HCT116 (cell line): ENCODE data around the gene CISTR. TPM values are rescaled to one million over a fixed set of nuclear protein-coding genes. Genes with fewer than 3 reads are reported as not detected.

Source experiments
- ATAC-seq: fragments of 200-7000 bp; cut with Tn5 transposase; 2 replicates; pipeline ENCODE4 v1.9.1; 2020; ENCODE audit warnings: mild to moderate bottlenecking, moderate library complexity
- BruUV-seq: library from RNA; stranded (reverse); fragments of 400-500 nt; replicated peaks from 2 replicates; lab custom pipeline; 2021; lab: Mats Ljungman, UMichigan
- CTCF ChIA-PET: fragments of 300-600 bp; sonication (Branson Sonifier 250); formaldehyde crosslinking; loops from one replicate; lab custom pipeline; 2021; ENCODE audit warnings: antibody characterized with exemption; lab: Charles Lee
- POLR2A ChIA-PET: fragments of 300-600, 350-600 bp; sonication (Branson Sonifier 250); formaldehyde crosslinking; loops from one replicate; lab custom pipeline; 2021; ENCODE audit warnings: antibody characterized with exemption; lab: Charles Lee
- RAD21 ChIA-PET, 2 experiments: fragments of 300-600 bp; sonication (Branson Sonifier 250); formaldehyde crosslinking; loops; one replicate each; lab custom pipeline; 2023; ENCODE audit warnings: low total read pairs in 2 of 2; ENCODE audit not compliant: uncharacterized antibody in 2 of 2, unreplicated experiment in 2 of 2, low non-redundant PET in 1 of 2; lab: Charles Lee
- DNase-seq: peaks from one replicate; pipeline ENCODE4 v3.0.0-alpha.2; 2010; ENCODE audit warnings: low read depth, low spot score
- H2AFZ ChIP-seq: fragments of 200-600 bp; shearing (Covaris generic), sonication (generic); 2 replicates; pipeline ENCODE4 v1.6.1; 2017; ENCODE audit warnings: low read depth, mixed run types, mixed read lengths, antibody characterized with exemption, low read length; ENCODE audit not compliant: poor library complexity, severe bottlenecking
- H3K27ac ChIP-seq: 2 replicates; pipeline ENCODE4 v1.5.1; 2012; ENCODE audit warnings: low read depth, low read length
- H3K27me3 ChIP-seq: fragments of 200-600 bp; sonication (generic); 2 replicates; pipeline ENCODE4 v1.6.1; 2016; ENCODE audit warnings: mixed run types, low read length, mixed read lengths; ENCODE audit not compliant: insufficient read depth
- H3K36me3 ChIP-seq, 2 experiments: fragments of 200-500 bp in 1 of 2; fragments of 200-600 bp in 1 of 2; sonication (Bioruptor generic) in 1 of 2; sonication (generic) in 1 of 2; 2 replicates each; pipeline versions ENCODE4 v1.5.1 to v1.6.1; 2014 to 2016; ENCODE audit warnings: low read length in 2 of 2, inconsistent platforms in 1 of 2, mixed read lengths in 1 of 2, mixed run types in 1 of 2; ENCODE audit not compliant: insufficient read depth in 2 of 2, control insufficient read depth in 1 of 2
- H3K4me1 ChIP-seq, 2 experiments: fragments of 200-600 bp in 1 of 2; sonication (generic) in 1 of 2; 2 replicates each; pipeline versions ENCODE4 v1.5.1 to v1.6.1; 2012 to 2017; ENCODE audit warnings: low read length in 2 of 2, inconsistent platforms in 1 of 2, mild to moderate bottlenecking in 1 of 2, mixed read lengths in 1 of 2, mixed run types in 1 of 2, moderate library complexity in 1 of 2; ENCODE audit not compliant: insufficient read depth in 2 of 2, control insufficient read depth in 1 of 2
- H3K4me2 ChIP-seq: fragments of 200-600 bp; sonication (generic); 2 replicates; pipeline ENCODE4 v1.6.1; 2017; ENCODE audit warnings: mixed run types, low read length, mixed read lengths
- H3K4me3 ChIP-seq, 2 experiments: fragments of 200-600 bp in 1 of 2; sonication (generic) in 1 of 2; replicated peaks in 1 of 2; 2 replicates each; pipeline ENCODE4 v1.5.1; 2011 to 2016; ENCODE audit warnings: low read length in 2 of 2, control low read depth in 1 of 2, low read depth in 1 of 2, mild to moderate bottlenecking in 1 of 2, mixed read lengths in 1 of 2, mixed run types in 1 of 2
- H3K79me2 ChIP-seq: fragments of 200-600 bp; sonication (generic); 2 replicates; pipeline ENCODE4 v1.6.1; 2017; ENCODE audit warnings: mild to moderate bottlenecking, mixed run types, low read length, moderate library complexity, mixed read lengths; ENCODE audit not compliant: insufficient read depth
- H3K9ac ChIP-seq: fragments of 200-600 bp; sonication (generic); 2 replicates; pipeline ENCODE4 v1.6.1; 2016; ENCODE audit warnings: low read length, mixed read lengths
- H3K9me2 ChIP-seq: fragments of 200-600 bp; sonication (generic), shearing (Covaris generic); 2 replicates; pipeline ENCODE4 v1.6.1; 2017; ENCODE audit warnings: mixed run types, mild to moderate bottlenecking, moderate library complexity; ENCODE audit not compliant: insufficient read depth
- H3K9me3 ChIP-seq, 2 experiments: fragments of 200-500 bp in 1 of 2; fragments of 200-600 bp in 1 of 2; sonication (Bioruptor generic) in 1 of 2; sonication (generic) in 1 of 2; 2 replicates each; pipeline ENCODE4 v1.6.1; 2014 to 2017; ENCODE audit warnings: low read length in 2 of 2, mixed read lengths in 2 of 2, inconsistent platforms in 1 of 2, low read depth in 1 of 2, mild to moderate bottlenecking in 1 of 2, mixed run types in 1 of 2, moderate library complexity in 1 of 2; ENCODE audit not compliant: control insufficient read depth in 1 of 2, insufficient read depth in 1 of 2
- H4K20me1 ChIP-seq: fragments of 200-600 bp; sonication (generic), shearing (Covaris generic); 2 replicates; pipeline ENCODE4 v1.6.1; 2017; ENCODE audit warnings: mixed run types, mild to moderate bottlenecking, moderate library complexity; ENCODE audit not compliant: insufficient read depth
- CBX3 ChIP-seq: IDR thresholded peaks from 2 replicates; pipeline ENCODE4 v1.6.1; 2012; ENCODE audit warnings: low read depth
- EGR1 ChIP-seq: IDR thresholded peaks from 2 replicates; pipeline ENCODE4 v1.6.1; 2012; ENCODE audit warnings: low read depth
- ELF1 ChIP-seq: IDR thresholded peaks from 2 replicates; pipeline ENCODE4 v1.6.1; 2012; ENCODE audit warnings: low read depth, borderline replicate concordance
- JUND ChIP-seq: IDR thresholded peaks from 2 replicates; pipeline ENCODE4 v1.6.1; 2012
- POLR2AphosphoS5 ChIP-seq: IDR thresholded peaks from 2 replicates; pipeline ENCODE4 v1.6.1; 2011; ENCODE audit warnings: mild to moderate bottlenecking, low read depth, low read length, moderate library complexity
- RAD21 ChIP-seq: IDR thresholded peaks from 2 replicates; pipeline ENCODE4 v1.6.1; 2012; ENCODE audit warnings: low read depth, mild to moderate bottlenecking
- SRF ChIP-seq: IDR thresholded peaks from 2 replicates; pipeline ENCODE4 v1.6.1; 2012; ENCODE audit warnings: low read depth
- TCF7L2 ChIP-seq: IDR thresholded peaks from 2 replicates; pipeline ENCODE4 v1.7.0; 2011; ENCODE audit warnings: borderline replicate concordance, inconsistent platforms; ENCODE audit not compliant: insufficient read depth, insufficient read length; ENCODE audit errors: extremely low read depth
- intact Hi-C: fragments of 100-400 bp; cut with micrococcal nuclease; formaldehyde crosslinking; loops from 2 replicates; pipeline ENCODE4 v1.10.0; 2022
- total RNA-seq: library from RNA; stranded (reverse); gene quantifications from one replicate; pipeline ENCODE4 v1.2.1, GENCODE V29; 2021; ENCODE audit not compliant: unreplicated experiment
- TF ChIP-seq, protein P1 (sequence below): IDR thresholded peaks from 2 replicates; pipeline ENCODE4 v1.6.1; 2012
- TF ChIP-seq, protein P2 (sequence below): IDR thresholded peaks from 2 replicates; pipeline ENCODE4 v1.6.1; 2012
- TF ChIP-seq, protein P3 (sequence below), 3 experiments: fragments of 200-600 bp in 1 of 3; sonication (generic) in 1 of 3; IDR thresholded peaks in 2 of 3; conservative IDR thresholded peaks in 1 of 3; 2 replicates each; pipeline ENCODE4 v1.5.1; 2012 to 2017; ENCODE audit warnings: low read depth in 2 of 3, low read length in 2 of 3, antibody characterized with exemption in 1 of 3, borderline replicate concordance in 1 of 3, control low read depth in 1 of 3, mild to moderate bottlenecking in 1 of 3, mixed read lengths in 1 of 3, mixed run types in 1 of 3, moderate library complexity in 1 of 3; ENCODE audit not compliant: insufficient read depth in 1 of 3

The CISTR gene
- total RNA-seq, 1 experiment from 2014 or later, result not detected

DNA sequence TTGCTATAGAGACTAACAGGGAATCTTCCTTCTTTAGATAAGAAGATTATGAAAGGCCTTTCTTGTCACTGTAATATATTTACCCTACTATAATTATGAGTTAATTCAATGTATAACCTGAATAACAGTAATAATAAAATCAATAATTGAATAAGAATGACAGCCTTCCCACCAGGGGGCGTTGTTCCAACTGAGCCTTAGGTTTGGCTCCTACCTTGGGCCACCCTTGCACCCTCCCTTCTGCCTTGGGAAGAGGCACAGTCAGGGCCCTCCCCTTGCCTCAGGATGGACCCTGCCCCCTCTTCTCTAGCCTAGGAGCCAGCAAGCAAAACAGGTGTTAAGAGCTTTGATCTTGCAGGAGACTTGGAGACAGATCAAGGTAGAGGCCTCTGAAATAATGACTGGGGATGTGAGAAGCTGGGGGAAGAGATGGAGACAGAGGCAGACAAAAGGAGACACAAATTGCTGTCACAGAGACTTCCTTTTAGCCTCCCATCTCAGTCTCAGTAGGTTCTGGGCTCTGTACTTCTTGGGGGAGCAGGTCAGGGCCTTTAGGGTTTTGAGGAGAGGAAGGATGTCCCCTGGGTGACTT, 40.1 kb upstream of the CISTR start:
- H3K9me3 ChIP-seq, result no peaks in the 10 kb centered on the region
- no TSS peak for BruUV-seq
- intact Hi-C loops, result no loop called here
- no peaks in the 10 kb centered on the region for H3K4me1 ChIP-seq
- ChIA-PET CTCF (interaction anchor here (1.7 to 3.1 kb wide), 2 partner anchors 10 to 13 kb away, joined by 10 to 14 read pairs; no protein-coding TSS in a partner anchor), POLR2A (no interaction called here), RAD21 (no interaction called here)
- no peaks in the 10 kb centered on the region for H3K79me2 ChIP-seq
- peak; percentile 95 for ATAC-seq
- peak; percentile 38 for DNase-seq
- no peak overlapping the region for H3K9ac ChIP-seq
- no peak overlapping the region for H3K4me3 ChIP-seq
- TF ChIP-seq, protein P1, sequence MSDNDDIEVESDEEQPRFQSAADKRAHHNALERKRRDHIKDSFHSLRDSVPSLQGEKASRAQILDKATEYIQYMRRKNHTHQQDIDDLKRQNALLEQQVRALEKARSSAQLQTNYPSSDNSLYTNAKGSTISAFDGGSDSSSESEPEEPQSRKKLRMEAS, result no peak
- TF ChIP-seq RAD21 (peak; percentile 72), JUND (no peak), EGR1 (no peak), TCF7L2 (no peak), CBX3 (no peak), ELF1 (no peak), SRF (no peak), POLR2AphosphoS5 (no peak)
- TF ChIP-seq, protein P2, sequence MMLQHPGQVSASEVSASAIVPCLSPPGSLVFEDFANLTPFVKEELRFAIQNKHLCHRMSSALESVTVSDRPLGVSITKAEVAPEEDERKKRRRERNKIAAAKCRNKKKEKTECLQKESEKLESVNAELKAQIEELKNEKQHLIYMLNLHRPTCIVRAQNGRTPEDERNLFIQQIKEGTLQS, result no peak
- TF ChIP-seq, protein P3, sequence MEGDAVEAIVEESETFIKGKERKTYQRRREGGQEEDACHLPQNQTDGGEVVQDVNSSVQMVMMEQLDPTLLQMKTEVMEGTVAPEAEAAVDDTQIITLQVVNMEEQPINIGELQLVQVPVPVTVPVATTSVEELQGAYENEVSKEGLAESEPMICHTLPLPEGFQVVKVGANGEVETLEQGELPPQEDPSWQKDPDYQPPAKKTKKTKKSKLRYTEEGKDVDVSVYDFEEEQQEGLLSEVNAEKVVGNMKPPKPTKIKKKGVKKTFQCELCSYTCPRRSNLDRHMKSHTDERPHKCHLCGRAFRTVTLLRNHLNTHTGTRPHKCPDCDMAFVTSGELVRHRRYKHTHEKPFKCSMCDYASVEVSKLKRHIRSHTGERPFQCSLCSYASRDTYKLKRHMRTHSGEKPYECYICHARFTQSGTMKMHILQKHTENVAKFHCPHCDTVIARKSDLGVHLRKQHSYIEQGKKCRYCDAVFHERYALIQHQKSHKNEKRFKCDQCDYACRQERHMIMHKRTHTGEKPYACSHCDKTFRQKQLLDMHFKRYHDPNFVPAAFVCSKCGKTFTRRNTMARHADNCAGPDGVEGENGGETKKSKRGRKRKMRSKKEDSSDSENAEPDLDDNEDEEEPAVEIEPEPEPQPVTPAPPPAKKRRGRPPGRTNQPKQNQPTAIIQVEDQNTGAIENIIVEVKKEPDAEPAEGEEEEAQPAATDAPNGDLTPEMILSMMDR (IDR thresholded peaks at IDR 0.05 in 2 of 3, conservative IDR thresholded peaks at IDR 0.05 in 1 of 3; ENCODE audit: borderline replicate concordance in 1 of 3, insufficient read depth in 1 of 3, low read depth in 2 of 3, low read length in 2 of 3), result peak; percentile 65 to 72 (median 69); a peak in 5 of 6 replicates
- no peaks in the 10 kb centered on the region for H3K9me2 ChIP-seq
- H4K20me1 ChIP-seq, result no peaks in the 10 kb centered on the region
- no peak overlapping the region for H2AFZ ChIP-seq
- H3K27ac ChIP-seq, result no peak overlapping the region
- no peak overlapping the region for H3K4me2 ChIP-seq
- 0 out of 2 replicates have a peak, but pooled peaks cover 4% of the 10 kb centered on the region for H3K27me3 ChIP-seq
- H3K36me3 ChIP-seq, result no peaks in the 10 kb centered on the region
